ENCODE results near the gene CACNA1D. TPM values are rescaled to one million over a fixed set of nuclear protein-coding genes. Genes with fewer than 3 reads are reported as not detected.
"Not testable (repeated sequence)": the region's sequence is repeated elsewhere in the genome, so short reads cannot be mapped to it uniquely, and the experiment has no call there.

CACNA1D gene
- total RNA-seq, 1 donor from 2014 or later: 5.6 TPM

DNA sequence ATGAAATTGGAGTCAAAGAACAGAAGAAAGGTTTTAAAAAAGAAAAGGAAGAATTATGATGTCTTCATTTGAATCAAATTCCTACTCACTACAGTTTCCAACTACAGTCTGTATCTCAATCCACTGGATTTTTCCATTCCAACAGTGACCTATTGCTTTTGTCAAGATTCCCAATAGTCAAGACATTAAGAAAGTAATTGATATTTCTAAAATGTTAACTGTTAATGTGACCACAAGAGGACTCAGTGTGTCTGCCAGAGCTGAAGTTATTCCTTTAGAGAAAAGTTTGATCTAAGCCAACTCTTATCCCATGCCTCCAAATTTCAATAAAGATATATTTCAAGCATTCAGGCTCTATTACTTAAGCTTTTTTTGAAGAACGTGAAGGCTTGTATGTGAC is 163.2 kb downstream of the CACNA1D start:
- DNase-seq: no peak

DNA sequence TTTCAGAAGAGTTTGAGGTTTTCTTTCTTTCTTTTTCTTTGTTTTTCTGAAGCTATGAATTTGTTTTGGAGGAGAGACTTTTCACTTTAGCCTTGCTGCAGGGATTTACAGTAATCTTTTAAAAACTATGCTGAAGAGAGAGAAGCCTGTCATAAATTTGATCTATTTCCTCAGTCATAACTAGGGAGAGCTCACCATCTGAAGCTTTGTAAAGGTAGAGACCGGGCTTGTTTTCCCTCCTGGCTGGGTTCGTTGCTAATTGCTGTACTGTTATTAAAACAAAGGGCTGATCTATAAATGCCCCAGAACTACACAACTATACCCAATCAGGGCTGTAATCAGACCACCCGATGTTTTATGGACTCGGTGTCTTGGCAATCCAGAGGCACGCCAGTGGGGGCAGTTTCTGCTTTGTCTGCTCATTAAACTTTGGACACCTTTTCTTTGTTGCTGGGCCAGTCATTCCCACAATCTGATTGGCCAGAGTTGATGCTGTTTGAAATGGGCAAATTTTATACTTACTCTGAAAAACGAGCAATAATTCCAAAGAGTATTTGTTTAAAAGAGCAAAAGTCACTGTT is 164.3 kb downstream of the CACNA1D start:
- no peak for DNase-seq

DNA sequence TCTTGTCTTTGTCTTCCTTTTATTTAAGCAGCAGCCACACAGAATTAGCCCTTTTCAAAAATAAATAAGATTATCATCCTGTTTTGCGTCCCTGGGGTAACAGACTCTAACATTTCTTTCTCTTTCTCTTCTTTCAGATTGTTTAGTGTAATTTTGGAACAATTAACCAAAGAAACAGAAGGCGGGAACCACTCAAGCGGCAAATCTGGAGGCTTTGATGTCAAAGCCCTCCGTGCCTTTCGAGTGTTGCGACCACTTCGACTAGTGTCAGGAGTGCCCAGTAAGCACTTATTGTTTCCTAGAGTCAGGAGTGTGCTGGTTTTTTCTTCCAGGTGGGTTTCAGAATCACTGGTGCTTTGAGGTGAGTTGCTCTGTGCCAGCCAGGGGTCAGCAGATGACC is 165.6 kb downstream of the CACNA1D start:
- no peak for DNase-seq

DNA sequence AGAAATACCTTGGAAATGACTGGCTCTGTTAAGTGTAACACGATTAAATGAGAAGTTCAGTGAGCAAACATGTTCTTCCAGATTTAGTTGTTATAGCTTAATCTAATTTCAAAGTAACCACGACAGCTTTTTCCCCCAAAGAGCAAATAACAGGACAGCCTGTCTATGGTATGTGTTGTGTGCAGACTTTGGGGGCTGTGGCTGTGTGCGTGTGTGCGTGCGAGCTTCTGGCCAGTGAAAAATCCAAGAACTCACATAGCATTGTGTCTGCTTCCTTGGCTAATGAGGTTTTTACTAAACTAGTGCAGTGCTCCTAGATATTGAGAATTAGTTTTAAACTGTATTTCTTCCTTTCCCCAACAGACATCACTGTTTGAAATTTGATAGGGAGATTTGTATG is 167.1 kb downstream of the CACNA1D start:
- no peak for DNase-seq

DNA sequence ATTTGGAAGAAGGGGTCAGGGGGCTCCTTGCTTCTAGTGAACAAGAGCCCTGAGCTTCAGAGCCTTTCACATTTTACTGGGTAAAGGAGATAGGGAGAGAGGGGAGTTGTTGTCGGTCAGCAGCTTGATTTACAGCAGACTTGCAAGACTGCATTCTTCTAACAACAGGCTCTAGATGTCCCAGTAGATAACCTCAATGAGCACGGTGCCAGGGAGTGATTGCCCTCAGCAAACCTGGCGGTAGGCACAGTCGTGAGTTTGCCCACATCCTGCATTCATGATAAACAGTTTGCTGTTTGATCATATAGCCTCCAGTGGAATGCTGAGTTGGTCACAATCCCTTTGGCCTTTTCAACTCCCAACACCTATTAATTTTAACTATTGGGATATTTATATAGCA is 170.4 kb downstream of the CACNA1D start:
- DNase-seq: not testable (repeated sequence)

DNA sequence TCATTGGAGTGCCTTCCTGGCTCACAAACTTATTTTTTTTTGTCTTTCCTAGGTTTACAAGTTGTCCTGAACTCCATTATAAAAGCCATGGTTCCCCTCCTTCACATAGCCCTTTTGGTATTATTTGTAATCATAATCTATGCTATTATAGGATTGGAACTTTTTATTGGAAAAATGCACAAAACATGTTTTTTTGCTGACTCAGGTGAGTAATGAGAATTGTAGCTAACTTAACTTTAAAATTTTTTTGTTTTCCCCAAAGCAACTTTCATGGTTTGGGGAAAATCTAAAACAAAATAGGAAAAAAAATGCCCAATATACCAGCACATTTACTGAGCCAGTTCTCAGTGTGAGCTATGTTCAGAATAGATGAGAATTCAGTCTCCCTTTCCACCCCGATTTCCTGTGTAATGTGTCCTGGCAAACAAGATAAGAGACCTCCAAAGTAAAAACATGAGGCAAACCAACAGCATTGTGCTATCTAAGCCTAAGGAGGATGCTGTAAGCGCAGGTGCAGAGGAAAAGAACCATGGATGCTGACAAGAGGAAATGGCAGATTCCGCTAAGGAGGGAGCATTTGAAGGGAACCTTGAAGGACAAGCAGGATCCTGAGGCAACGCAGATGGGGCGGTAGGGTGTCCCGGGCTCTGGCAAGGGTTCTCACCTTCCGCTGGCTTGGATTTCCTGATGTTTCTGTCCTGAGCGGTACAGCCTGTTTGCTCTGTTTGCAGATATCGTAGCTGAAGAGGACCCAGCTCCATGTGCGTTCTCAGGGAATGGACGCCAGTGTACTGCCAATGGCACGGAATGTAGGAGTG is 171.4 kb downstream of the CACNA1D start:
- no peak for DNase-seq

DNA sequence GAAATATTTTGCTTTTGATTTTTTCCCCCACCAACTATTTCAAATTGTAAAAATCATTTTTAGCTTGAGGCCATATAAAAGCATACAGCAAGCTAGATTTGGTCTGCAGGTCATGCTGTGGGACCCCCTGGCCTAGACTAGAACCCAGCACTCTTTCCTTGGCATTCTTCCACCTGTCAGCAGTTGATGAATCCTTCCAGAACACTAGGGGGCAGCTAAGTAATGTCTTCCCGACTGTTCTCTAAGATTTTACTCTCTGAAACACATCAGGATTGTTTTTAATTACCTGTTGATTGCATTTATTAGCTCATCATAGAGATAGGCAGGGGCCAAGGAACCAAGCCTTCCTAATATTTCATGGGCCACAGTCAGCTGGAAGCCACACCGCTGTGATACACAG is 174.5 kb downstream of the CACNA1D start:
- DNase-seq: no peak

DNA sequence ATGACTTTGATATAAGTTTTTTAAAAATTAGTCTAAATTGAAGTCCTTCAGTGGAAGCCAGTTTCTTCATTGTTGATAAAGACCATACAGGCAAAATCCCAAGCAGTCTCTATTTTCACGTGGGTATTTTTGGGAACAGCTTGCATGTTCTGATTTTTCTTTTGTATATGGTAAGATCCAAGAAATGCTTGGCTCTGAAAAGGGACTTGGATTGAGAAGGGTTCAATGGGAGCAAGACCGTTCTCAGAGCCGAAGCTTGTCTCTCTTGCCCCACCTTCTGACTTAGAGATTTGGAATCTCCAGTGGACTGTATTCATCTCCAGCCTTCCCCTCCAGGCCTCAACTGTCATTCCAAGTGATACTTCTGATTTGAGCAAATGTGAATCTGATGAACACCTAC is 176.3 kb downstream of the CACNA1D start:
- DNase-seq: no peak

DNA sequence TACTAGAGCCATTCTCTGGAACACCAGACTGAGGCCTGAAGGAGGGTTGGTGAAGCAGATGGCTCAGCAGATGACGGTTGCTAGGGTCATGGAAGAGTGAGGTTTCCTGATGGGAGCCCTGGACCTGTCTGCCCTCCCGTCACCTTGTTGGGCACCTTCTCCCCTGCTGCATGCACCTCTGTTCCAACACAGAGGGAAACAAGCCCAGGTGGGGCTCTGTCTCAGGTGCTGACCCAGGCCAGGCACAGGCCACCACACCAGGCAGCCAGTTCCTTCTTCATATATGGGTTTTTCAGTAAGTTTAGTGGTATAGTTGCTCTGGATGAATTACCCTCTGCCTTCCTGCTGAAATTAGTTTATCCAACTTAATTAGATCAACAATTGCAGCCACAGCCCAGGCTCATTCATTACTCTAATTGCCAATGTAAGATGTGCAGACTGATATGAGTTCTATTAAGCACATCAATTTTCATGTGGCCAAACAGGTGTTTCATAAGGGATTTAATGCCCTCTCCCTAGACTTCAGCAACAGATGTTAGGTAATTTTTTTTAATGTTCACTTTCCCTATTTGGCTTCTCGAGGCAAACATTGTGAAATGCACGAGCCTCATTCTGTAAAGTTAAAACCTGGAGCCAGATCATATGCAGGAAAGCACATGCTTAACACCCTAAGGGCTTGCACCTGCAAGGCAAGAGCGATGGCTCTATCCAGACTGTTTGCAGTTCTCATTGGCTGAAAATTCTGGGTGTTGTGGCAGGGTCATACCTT is 177.0 kb downstream of the CACNA1D start:
- no peak for DNase-seq

DNA sequence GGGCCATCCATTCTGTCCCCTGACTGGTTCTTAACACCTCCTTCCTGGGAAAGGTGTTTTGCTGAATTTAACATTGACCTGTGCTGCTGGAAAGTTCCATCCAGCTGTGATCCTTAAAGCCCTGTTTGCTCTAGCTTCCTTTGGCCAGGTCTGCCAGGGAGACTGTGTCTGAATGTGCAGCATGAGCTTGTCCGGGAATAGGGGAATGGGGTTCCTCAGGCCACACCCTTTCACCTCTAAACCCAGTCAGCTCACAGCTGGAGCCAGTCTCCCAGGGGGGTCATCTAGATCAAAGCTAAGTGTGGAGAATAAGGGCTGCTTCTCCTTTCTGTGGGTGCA is 177.5 kb downstream of the CACNA1D start:
- no peak for DNase-seq

DNA sequence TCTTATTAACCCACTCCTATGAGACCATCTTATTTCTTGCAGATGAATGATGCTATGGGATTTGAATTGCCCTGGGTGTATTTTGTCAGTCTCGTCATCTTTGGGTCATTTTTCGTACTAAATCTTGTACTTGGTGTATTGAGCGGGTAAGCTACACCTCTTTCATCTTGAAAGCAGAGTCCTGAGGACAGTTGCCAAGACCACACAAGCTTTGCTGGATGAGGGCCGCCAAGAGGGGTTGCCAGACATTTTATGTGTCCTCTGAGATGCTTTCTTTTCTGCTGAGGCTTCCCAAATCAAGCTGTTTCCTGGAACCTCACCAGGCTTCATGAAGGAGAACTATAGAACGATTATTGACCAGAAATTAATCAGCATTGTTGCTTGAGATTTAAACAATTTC is 178.6 kb downstream of the CACNA1D start:
- peak; percentile 78 for DNase-seq

DNA sequence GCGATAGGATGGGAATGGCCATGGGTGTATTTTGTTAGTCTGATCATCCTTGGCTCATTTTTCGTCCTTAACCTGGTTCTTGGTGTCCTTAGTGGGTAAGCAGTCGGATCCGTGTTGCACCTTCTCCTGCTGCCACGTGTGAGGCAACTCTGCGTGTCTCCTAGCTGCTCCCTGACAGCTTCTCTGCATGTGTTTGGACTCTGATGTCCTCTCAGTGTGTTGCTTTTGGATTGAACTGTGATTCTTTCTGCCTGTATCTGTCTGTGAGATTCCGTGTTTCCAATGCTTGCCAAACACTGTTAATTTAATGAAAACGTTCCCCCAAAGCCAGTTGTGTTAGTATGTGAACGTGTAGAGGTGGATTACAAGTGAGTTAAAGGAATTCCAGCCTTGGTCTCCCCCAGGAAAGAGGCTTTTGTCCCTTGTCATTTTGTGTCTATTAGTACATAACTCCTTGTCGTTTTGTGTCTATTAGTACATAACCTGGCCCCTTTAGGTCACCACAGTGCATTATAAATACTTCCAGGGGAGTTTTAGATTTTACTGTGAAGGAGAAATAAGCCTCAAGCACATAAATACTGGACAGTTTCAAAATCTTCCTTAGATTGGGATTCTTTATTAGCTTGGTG is 179.4 kb downstream of the CACNA1D start:
- DNase-seq: peak; percentile 58

DNA sequence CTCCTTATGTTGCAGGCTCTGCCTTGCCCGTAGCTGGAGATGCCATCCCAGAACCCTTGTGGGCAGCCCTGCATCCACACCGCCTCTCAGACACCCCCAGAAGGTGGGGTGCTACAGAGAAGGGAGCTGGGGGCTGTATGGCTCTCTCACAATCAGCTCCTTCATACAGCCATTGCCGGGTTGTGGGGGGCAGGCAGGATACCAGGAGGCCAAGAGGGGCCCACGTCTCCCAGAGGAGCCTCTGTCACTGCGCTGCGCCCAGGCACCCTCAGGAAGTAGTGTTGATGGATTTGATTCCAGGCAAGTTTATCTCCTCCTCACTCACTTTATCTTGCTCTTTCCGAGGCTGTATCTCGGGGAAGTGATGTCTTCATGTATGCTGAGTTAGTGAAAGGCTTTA is 180.2 kb downstream of the CACNA1D start:
- no peak for DNase-seq

DNA sequence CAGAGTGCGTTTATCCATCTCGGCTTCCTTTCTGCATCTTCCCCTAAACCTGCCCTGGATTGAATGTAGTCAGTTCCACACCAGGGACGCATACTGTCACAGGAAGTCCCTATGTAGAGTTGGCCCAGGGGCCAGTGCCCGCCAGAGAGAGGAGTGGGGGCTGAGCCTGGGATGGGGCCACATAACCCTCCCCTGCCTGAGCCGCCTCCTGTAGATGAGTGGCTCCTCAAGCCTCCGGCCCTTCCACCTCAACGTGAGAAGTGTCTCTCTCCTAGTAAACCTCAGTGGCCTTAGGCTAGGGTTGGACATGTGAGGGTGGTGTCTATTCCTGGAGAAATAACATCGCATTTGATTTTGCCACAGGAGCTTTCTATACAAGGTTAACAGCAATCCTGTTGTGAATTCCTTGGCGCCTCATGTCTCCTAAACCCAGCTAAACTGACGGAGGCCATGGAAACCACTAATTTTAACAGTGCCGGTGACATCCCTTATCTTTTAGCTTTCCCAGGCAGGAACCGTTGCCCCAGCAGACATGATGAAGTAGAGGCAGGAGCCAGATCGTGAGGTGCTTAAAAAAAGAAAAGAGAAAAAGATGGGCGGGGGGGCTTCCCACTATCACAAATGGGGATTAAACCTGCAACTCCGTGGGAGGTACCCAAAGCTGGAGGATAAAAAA is 180.7 kb downstream of the CACNA1D start:
- no peak for DNase-seq

DNA sequence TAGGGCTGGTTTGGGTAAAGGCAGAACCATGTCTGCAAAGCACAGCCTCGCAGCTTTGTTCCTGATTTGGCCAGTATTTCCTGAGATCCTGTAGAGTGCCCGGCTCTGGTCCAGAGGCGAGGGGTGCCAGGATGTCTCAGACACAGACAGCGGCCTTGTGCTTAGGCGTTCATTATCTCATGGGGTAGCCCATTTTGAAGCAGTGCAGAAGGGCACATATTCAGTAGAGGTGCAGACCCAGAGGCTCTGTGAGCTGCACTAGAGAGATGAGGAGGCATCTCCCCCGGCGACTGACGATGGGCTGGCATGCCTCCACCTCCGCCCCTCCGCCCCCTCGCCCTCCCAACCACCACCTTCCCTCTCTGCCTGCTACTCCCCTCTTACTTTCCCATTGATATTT is 181.5 kb downstream of the CACNA1D start:
- DNase-seq: no peak

DNA sequence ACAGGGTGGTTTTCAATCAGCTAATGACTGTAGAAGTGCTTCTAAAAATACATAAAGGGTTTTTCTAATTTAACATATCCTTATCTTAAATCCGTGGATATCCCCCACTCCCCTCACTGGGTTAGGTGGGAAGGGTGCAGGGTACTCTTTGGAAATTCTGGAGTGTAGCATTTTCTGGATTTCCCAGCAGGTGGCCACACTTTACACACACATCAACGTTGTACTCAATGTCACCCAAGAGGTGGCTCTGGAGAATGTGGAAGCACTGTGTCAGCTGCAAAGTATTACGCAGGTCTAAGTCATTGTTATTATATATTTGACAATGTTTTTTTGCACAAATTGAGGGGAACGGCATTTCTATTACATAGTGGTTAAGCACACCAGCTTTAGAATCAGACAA is 183.0 kb downstream of the CACNA1D start:
- DNase-seq: no peak

DNA sequence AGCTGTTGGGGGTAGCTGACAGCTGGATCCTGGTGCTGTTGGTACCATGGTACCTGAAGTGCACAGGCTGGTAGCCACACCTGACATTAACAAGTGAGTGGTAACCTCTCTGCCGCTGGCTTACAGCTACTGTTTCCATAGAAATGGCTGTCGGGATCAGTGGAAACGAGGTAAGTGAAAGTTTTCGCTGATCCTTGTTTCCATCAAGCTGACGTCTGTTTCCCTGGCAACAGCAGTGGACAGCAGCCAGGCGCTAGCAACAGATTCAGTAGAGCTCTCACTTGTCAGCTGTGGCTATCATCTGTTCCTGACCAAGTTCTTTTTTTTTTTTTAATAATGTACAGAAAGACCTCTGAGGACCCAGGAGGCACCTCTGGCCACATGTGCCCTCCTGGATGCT is 185.6 kb downstream of the CACNA1D start:
- DNase-seq: peak; percentile 67

DNA sequence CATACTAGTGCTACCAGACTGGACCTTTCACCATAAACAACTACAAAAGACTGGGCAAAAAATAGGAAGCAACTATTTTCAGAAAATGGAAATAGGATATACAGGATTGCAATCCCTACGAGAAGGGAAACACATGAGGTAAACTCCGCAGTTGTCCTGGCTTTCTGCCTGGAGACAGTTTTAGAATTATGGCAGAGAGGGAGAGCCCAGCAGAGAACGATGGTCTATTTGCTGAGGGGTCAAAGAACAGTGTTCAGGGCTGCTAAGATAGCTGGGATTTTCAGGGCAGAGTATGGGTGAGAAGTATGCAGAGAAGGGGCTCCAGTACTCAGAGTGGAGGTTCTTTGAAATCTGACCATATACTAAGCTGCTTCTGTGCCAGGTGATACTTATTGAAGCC is 188.4 kb downstream of the CACNA1D start:
- no peak for DNase-seq

DNA sequence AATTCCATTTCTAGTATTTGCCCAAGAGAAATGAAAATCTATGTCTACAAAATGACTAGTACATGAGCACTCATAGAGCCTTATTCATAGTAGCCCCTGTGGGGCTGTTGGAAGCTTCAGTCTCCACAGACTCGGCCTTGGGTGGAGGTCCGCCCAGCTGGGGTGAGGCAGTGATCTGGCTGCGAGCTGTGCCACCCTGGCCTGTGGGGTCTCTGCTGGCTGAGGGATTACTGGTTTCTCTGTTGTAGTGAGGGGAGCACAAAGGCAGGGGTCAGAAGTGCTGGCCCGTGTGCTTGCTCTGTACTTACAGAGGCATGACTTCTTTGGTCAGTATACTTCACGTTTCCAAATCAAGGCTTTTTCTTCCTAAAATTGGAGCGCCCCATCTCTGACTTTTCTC is 193.7 kb downstream of the CACNA1D start:
- no peak for DNase-seq

DNA sequence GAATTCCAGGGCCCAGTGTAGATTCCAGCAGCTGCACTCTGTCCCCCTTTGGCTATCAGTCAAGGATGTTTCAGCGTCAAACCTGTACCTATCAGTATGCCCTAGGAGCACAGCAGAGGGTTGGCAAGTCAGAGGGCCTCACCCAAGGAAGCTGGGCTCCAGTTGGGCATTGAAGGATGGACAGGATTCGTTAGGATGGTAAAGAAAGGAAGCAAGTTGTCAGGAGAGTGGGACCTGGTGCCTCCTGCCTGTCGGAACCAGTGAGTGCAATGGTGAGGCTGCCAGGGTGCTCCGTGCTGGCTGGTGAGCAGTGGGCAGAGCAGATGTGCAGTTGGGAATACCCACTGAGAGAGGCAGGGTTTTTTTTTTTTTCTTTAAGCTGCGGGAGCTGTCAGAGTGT is 194.6 kb downstream of the CACNA1D start:
- DNase-seq: no peak

DNA sequence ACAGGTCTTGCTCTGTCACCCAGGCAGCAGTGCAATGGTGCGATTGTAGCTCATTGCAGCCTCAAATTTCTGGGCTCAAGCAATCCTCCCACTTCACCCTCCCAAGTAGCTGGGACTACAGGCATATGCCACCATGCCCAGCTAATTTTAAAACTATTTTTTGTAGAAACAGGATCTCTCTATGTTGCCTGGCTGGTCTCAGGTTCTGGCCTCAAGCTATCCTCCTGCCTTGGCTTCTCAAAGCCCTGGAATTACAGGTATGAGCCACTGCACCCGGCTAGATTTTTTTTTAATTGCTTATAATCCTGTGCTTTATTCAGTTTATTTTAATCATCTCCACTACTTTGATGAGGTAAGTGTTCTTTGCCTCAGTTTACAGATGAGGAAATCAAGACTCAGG is 195.3 kb downstream of the CACNA1D start:
- DNase-seq: no peak

DNA sequence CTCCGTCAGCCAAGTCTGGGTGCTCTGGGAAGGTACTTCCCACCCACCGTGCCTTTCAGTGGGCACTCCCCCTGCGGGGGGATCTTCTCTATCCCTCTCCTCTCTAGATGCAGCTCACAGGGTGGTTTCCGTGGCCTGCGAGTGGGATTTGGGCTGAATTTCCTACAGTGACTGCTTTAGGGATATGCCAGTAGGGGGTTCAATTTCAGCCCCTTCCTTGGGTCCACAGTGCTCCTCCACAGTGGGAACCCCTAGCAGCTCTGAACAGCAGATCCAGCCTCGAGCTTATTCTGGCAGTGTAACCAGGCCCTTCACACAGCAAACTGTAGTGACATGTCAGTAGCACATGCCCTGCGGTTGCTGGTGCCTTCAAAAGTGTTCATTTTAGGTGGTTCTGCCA is 196.1 kb downstream of the CACNA1D start:
- DNase-seq: no peak

DNA sequence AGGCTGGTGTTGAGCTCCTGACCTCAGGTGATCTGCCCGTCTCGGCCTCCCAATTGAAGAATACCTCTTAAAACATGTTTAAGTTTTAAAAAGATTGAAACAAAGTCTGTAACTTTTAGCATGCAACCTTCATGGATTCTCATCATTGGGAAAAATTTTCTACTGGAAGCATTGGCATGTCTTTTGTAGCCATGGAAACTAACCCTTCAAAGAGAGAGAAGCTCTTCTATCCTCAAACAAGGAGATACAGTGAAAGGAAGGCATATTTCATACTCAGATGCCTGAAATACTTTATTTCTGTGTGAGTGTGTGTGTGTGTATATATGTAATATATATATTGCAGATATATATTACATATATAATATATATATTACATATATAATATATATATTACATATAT is 196.9 kb downstream of the CACNA1D start:
- DNase-seq: no peak

Data from skin of body (tissue), 2 donors.